AG20443 (cell line): ENCODE results near the gene EIF3A.
"Not testable (repeated sequence)": the region's sequence is repeated elsewhere in the genome, so short reads cannot be mapped to it uniquely, and the experiment has no call there.

Source experiments
- DNase-seq: peaks from one replicate; pipeline ENCODE4 v3.0.0; 2012; ENCODE audit warnings: low spot score, mixed read lengths

The EIF3A gene

GRCh38 chr10:119101366-119102098 is 20.9 kb upstream of the EIF3A start:
- no peak for DNase-seq

DNA sequence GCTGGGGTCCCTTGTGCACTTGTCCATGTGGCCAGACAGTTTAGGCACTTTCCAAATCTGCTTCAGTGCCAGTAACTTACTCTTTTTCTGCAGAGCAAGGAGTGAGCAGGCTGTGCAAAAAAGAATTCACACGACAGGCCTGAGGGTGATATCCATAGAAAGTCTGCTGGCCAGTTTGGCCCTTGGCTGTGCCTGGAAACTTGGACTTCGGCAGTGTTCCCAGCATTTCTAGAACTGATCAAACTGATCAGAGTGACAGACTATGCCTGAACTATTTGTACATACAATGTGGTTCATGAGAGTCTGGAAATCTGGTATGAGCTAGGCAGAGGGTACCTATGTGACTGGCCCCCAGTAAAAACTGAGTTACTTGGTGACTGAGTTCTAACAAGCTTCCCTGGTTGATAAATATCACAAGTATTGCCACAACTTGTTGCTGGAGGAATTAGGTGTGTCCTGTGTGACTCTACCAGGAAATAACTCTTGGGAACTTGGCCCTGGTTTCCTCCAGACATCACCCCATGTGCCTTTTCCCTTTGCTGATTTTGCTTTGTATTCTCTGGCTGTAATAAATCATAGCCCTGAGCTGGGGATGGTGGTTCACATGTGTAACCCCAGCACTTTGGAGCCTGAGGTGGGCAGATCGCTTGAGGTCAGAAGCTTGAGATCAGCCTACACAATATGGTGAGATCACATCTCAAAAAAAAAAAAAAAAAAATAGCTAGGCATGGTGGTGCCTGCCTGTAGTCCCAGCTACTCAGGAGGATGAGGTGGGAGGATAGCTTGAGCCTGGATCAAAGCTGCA is 20.0 kb upstream of the EIF3A start:
- no peak for DNase-seq

GRCh38 chr10:119098576-119098975 is 18.0 kb upstream of the EIF3A start:
- no peak for DNase-seq

DNA sequence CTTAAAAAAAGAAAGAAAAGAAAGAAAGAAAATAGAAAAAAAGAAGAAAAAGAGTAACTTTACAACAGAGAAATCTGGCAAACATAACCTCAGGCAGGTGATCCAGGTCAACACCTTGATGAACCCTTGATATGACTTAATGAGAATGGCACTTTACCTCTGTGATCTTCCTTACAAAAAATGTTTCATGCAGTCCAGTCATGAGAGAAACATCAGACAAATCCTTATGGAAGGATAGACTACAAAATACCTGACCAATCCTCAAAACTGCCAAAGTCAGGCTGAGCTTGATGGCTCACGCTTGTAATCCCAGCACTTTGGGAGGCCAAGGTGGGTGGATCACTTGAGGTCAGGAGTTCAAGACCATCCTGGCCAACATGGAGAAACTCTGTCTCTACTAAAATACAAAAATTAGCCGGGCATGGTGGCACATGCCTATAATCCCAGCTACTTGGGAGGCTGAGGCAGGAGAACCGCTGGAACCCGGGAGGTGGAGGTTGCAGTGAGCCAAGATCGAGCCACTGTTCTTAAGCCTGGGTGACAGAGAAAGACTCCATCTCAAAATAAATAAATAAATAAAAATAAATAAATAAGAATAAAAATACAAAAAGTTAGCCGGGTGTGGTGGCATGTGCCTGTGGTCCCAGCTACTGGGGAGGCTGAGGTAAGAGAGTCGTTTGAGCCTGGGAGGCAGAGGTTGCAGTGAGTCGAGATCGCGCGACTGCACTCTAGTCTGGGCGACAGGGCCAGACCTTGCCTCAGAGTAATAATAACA is 16.2 kb upstream of the EIF3A start:
- not testable (repeated sequence) for DNase-seq

- no peak for DNase-seq
Observed at GRCh38 chr10:119095640-119096039, 15.0 kb upstream of the EIF3A start.

- peak; percentile 81 for DNase-seq
Observed at GRCh38 chr10:119090968-119091367, 10.4 kb upstream of the EIF3A start.

DNA sequence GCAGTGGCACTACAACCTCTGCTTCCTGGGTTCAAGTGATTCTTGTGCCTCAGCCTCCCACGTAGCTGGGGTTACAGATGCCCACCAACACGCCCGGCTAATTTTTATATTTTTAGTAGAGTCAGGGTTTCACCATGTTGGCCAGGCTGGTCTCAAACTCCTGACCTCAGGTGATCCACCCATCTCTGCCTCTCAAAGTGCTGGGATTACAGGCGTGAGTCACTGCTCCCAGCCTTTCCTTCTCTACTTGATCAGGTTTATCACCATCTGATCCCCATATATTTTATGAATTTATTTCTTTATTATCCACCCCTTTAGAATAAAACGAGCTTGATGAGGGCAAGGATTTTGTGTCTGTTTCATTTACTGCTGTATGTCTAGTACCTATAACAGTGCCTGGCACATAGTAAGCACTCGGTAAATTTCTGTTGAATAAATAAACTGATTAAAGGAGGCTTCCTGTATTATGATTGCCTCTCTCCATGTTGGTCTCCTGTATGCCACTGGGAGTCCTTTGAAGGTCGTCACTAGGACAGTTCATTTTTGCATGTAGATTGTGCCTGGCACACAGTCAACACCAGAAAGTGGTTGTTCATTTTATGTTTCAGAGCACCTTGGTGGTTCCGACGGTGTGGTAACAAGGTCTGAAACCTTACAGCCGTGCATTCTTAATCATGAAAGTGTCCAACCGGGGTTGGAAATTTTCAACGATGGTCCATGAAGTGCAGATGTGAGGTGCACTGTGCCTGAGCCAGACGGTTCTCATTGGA is 9.6 kb upstream of the EIF3A start:
- DNase-seq: no peak

DNA sequence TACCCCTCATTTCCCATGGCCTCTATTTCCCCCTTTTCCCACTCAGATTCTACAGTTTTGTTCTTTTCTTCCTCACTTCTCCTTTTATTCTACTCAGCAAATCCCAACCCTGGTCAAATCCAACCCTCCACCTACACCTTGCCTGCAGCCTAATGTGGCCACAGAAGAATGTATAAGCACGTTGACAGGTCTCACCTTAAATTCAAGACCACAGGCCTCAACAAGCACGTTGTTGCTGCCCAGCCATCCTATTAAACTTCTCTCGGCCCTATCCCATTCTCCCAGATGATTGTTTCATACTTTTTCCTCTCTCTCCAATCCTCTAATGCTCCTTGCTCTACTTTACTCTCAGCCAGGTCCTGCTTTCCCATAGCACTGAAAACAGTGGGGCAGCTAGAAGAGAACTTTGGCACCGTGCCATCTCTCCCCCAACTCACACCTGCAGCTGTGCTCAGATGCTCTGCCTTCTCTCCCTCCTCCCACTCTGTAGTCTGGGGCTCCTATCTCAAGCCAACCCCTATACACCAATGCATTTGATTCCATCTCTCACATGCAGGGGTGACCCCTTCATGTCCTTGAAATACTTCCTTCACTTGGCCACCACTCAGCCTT is 6.8 kb upstream of the EIF3A start:
- no peak for DNase-seq

DNA sequence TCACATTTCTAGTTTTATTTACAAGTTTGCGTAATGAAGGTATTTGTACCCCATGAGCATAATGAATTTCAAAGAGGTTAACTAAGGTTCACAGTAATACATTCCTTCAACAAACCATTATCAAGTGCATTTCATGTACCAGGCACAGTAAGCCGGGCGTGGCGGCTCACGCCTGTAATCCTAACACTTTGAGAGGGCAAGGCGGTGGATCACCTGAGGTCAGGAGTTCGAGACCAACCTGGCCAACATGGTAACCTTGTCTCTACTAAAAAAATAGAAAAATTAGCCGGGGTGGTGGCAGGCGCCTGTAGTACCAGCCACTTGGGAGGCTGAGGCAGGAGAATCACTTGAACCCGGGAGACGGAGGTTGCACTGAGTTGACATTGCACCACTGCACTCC is 4.3 kb upstream of the EIF3A start:
- no peak for DNase-seq

DNA sequence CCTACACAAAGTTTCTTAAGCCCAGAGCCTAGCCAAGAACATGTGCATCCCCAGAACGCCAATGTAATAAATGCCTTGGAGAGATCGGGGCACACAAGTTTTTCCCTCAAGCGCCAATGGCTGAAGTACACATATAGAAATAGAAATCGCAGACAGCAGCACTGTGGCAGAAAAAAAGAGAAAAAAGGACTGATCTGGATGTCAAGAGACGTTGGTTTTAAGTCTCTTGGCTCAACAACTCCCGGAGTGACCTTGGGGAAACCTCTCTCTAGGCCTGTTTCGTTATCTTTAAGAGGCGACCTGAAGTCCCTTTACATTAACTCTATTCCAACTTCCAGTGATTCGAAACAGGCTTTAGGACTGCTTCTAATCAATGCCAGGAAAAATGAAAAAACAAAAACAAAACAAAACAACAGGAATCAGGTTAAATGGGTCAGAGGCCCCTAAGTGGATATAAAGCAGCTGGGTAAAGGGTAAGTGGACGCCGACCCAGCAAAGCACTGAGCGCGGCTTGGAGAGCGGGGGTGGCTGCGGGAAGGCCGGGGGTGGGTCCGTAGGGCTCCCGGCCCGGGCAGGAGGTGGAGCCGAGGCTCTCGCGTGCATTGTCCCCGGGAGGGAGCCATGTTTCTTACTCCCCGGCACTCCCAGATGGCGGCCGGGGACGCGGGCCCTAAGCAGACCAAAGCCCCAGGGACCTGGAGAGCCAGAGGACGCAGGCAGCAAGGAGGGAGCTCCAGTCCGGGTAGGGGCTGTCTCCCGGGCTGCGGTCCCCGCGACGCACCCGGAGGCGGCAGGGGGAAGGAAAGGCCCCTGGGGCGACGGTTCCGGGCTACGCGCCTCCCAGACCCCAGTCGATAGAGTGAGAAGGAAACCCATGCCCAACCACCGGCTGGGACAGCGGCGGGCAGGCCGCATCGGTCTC is 757 bp downstream of the EIF3A start:
- DNase-seq: peak; percentile 96

DNA sequence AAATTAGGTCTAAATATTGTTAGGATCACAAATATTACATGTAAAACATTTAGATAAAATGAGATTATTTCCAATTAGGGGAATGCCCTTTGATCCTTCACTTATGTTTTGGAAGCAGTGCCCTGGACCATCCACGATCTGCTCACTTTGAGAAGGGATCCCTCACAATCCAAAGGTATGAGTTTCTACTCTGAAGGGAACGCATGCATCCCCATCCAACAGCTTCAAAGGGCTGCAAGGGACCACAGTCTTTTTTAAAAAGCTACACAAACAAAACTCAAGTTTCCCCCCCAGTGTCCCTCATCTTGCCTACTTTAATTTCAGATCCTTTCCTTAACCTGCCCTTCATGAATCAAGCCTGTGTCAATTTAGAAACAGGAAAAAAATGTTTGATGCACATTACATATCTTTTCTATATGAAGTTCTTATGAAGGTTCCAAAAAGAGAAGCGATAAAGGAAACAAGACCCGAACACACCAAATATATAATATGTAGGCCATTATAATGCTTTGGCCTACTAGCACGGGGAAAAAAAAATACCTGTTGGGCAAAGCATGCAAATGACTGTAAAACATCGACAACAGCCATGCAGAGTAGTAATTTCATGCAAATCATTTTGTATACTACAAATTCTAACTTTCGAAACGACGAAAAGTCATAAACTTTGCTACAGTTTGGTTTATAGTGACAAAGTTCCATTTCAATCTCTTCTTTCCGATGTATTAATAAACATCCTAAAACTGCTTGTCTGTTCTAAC is 2.0 kb downstream of the EIF3A start:
- DNase-seq: no peak

- no peak for DNase-seq
Observed at GRCh38 chr10:119073584-119073983, 7.0 kb downstream of the EIF3A start.

DNA sequence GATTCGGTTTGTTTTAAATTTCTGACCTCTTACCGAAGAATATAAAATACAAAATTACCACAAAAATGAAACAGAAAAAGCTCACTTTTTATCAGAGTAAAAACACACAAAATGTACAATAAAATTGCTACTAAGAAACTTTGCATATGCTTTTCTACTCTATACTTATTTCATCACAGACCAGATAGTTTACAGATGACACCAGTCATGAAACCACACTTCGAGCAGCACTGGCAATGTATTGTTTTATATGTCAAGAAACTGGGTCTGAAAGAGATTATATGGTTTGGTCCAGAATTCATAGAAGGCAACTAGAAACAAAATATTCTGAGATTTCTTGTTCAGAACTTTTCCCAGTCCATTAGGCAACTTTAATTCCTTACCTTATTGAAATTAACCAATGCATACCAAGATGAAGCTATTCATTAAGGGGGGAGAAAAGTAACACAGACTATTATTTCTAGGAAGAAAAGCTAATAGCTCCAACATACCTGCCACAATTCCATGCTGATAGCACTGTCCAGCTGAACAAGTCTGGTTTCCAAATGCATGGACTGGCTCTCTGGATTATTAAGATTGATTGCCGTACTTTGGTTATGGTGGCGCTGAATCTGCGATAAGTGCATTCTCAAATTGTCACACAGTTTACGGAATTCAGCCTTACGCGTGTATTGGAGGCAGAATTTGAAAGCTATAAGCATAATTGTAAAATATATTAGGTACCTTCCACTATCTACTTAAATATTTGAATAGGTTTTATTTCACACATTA is 10.0 kb downstream of the EIF3A start:
- DNase-seq: no peak

GRCh38 chr10:119061926-119062325 is 18.7 kb downstream of the EIF3A start:
- DNase-seq: no peak

- DNase-seq: no peak
Observed at GRCh38 chr10:119061352-119061751, 19.3 kb downstream of the EIF3A start.

GRCh38 chr10:119060107-119060506 is 20.5 kb downstream of the EIF3A start:
- no peak for DNase-seq

DNA sequence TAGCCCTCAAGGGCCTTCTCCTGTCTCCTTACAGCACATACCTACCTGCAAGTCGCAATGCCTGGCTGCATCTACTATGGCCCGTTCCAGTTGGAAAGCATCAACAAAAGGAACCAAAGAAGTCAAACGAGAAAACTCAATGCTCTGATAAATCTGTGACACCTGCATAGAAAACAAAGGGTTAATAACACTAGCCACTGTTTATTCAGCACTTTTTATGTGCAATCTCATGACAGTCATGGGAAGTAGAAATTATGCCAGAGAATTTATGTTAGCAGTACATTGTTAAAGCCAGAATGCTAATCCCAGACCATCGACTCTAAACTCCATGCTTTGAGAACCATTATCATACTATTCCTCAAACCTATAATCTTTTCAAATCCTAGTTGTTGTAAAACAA is 21.1 kb downstream of the EIF3A start:
- no peak for DNase-seq

DNA sequence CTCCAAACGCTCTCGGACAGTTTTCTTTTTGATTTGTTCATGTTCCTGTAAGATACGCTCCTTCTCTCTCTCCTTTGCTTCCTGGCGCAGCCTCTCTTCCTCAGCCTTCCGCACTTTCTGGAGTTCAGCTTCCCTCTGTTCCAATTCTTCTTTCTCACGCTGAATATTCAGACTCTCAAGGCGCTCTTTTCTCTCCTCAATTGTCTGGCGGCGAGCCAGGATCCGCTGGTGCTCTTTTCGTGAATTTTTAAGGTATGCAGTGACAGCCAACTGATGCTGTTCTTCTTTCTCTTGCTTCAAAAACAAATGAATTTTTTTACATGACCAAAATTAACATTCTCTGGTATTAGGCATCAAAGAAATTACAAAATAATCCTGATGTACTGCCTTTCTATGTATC is 22.6 kb downstream of the EIF3A start:
- DNase-seq: no peak

GRCh38 chr10:119055472-119055871 is 25.1 kb downstream of the EIF3A start:
- no peak for DNase-seq
